HT1080 (cell line): ENCODE measurements around the gene BCO1. TPM values are rescaled to one million over a fixed set of nuclear protein-coding genes. Genes with fewer than 3 reads are reported as not detected.

ENCODE experiments used
- DNase-seq: peaks from one replicate; pipeline ENCODE4 v3.0.0-alpha.2; 2015; ENCODE audit warnings: low read depth
- total RNA-seq: library from RNA; depleted of rRNA; stranded (reverse); fragments of >200 nt; shearing (Covaris generic); gene quantifications from 2 replicates; pipeline ENCODE4 v1.2.3, GENCODE V29; 2014

BCO1 gene
- total RNA-seq, 1 experiment from 2014 or later = not detected

- no peak for DNase-seq
Observed at GRCh38 chr16:81232740-81233367, 5.6 kb upstream of the BCO1 start.

- no peak for DNase-seq
Observed at GRCh38 chr16:81237282-81237681, 1.2 kb upstream of the BCO1 start.

DNA sequence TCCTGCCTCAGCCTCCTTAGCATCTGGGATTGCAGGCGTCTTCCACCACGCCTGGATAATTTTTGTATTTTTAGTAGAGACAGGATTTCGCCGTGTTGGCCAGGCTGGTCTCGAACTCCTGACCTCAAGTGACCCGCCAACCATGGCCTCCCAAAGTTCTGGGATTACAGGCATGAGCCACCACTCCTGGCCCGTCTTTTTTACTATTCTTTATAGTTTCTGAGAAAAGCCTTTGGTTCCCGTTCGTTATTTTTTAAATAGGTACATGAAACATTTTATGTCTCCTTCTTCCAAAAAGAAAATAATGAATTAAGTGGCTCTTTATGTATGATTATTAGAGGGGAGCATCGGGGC lies 570 bp upstream of the BCO1 start:
- no peak for DNase-seq

- no peak for DNase-seq
Observed at GRCh38 chr16:81239367-81240121, 1.1 kb downstream of the BCO1 start.

- DNase-seq = no peak
Observed at GRCh38 chr16:81241706-81242105, 3.2 kb downstream of the BCO1 start.

DNA sequence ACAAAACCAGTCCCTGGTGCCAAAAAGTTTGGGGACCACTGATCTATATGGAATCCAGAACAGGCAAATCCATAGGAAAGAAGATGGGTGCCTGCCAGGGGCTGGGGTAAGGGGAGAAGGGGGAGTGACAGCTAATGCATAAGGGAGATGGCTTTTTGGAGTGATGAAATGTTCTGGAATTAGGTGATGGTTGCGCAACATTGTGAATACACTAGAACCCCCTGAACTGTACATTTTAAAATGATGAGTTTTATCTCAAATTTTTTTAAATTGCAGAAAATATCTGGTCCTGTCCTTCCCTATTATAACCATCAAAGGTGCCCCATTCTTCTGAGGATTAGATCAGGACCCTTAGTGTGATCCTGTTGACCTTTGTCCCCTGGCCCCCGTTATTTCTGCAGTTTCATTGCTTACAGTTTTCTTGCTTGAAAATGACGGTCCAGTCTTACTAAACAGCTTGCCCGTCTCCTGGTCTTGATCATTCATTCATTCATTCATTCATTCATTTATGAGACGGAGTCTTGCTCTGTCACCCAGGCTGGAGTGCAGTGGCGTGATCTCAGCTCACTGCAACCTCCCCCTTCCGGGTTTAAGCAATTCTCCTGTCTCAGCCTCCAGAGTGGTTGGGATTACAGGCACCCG lies 4.6 kb downstream of the BCO1 start:
- no peak for DNase-seq

- no peak for DNase-seq
Observed at GRCh38 chr16:81243942-81244341, 5.5 kb downstream of the BCO1 start.

GRCh38 chr16:81251871-81252270 lies 13.4 kb downstream of the BCO1 start:
- no peak for DNase-seq

GRCh38 chr16:81253141-81253540 lies 14.7 kb downstream of the BCO1 start:
- DNase-seq = no peak

GRCh38 chr16:81254922-81255526 lies 16.5 kb downstream of the BCO1 start:
- no peak for DNase-seq

- DNase-seq = no peak
Observed at GRCh38 chr16:81259916-81260315, 21.4 kb downstream of the BCO1 start.

DNA sequence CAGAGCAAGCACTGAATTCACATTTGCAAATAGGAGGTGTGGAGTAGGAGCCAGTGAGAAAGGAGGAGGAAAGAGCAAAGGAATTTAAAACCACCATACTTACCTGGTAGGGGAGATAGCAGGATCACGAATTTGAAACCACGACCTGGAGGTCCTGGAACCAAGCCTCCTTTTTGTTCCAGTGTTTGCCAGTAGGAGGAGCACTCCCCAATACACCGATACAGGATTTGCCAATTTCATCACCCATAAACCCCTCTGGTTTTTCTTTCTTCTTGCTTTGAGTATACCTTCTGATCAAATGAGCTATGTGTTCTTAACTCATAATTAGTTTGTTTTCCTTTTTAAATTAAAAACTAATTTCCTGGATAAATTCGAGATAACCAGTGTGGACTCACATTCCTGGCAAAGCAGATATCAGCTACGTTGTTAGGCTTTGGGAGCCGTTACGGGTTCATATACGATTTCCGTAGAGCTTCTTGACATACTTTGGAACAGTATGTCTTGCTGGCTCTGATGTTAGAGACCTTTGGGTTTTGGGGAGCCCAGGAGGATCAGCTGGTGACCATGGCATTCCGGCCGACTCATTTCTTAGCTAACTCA lies 22.7 kb downstream of the BCO1 start:
- DNase-seq = peak; percentile 16

DNA sequence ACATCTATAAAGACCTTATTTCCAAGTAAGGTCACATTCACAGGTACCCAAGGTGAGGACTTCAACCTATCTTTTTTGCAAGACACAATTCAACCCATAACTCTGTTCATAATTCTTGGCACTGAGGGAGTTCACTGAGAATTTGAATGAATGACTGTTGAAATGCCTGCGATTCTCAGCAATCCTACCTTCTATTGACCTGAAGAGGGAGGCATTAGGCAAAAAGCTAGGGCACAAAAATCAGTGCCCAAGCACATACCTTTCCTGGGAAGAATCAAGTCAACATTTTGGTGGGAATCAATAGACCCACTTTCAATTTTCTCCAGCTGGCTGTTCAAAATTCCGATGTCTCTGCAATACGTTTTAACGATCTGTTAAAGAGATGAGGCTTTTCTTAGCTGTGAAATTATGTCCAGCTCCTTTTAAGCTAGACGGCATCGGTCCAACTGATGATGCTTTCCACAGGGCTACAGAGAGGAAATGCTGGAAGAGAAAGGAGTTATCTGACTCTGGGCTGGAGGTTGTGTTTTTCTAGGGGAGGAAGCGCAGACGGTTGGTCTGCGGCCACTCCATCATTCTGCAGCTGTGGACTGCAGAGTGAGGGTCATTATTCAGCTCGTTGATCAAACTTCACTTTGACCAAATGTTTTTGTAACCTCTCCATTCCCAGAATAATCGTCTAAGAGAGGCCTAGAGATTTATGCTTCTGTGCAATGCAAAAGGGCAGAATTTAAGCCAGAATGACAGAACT lies 25.2 kb downstream of the BCO1 start:
- no peak for DNase-seq

DNA sequence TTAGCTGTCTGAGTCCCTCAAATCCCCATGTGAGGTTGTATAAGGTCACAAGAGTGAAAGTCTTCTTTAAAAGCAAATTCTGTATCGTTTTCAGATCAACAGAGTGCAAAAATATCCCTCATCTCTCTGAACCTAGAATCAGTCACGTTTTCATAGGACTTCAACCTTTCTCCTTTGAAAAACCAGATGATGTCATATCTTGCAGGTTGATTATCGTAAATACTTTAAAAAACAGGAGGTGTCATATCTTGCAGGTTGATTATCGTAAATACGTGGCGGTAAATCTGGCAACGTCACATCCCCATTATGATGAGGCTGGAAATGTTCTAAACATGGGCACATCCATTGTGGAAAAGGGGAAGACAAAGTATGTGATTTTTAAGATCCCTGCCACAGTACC lies 25.9 kb downstream of the BCO1 start:
- no peak for DNase-seq

DNA sequence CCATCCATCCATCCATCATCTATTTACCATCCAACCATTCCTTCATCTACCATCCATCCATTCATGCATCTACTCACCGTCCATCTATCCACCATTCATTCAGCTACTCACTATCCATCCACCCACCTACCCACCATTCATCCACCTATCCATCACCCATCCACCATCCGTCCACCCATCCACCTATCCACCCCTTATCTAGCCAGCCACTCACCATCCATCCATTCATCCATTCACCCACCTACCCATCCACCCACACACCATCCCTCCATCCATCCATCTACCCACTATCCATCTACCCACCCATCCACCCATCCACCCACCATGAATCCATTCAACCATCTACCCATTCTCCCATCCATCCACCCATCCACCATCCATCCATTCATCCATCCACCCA lies 26.6 kb downstream of the BCO1 start:
- no peak for DNase-seq

DNA sequence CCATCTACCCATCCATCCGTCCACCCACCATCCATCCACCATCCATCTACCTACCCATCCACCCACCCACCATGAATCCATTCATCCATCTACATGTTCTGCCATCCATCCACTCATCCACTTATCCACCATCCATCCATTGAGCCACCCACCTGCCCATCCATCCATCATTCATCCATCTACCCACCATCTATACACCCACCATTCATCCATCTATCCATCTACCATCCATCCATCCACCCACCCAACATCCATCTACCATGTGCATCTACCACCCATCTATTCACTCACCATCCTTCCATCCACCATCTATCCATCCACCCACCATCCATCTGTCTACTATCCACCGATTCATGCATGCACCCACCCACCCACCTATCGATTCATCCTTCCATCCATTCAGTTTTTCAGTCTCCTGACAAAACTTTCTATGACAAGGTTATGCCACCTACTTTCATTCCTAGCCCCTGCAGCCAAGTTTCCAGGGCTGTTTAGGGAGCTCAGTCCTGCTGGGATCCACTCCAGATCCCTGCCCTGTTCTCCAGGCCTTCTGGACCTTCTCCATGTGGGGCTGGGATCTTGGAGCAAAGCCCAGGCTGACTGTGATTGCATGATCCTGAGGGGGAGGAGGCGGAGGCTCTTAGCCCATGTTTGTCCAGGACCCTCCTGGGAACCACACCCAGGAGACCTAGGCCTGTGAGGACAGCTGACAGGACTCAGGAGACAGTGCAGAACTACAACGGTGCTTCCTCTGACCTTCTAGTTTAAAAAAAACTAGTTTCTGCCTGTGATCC lies 27.4 kb downstream of the BCO1 start:
- DNase-seq = no peak

DNA sequence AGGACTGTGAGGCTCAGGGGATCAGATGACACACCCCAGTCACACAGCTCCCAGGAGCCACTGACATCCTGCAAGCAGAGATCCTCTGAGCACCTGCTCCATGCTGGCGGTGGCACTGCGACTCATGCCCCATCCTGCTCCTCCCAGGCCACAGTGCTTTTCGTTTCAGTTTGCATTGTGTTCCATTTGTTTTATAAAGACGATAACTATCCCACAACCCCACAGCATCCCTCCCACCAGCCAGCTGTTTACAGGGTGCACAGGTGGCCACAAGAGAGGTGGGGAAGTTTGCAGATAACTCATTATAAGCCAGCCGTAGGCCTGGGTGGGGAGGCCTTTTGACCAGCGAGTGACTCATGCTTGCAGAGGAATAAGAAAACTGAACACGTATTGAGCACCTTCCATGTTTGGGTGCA lies 28.2 kb downstream of the BCO1 start:
- peak; percentile 49 for DNase-seq

GRCh38 chr16:81268509-81268908 lies 30.0 kb downstream of the BCO1 start:
- DNase-seq = no peak

GRCh38 chr16:81273223-81273950 lies 34.9 kb downstream of the BCO1 start:
- DNase-seq = no peak

GRCh38 chr16:81275064-81275532 lies 36.6 kb downstream of the BCO1 start:
- no peak for DNase-seq
